ENCODE data around the gene TFEB. TPM values are rescaled to one million over a fixed set of nuclear protein-coding genes. Genes with fewer than 3 reads are reported as not detected.

Gene TFEB
- total RNA-seq, 1 experiment from 2014 or later: 4.4 TPM

- Histone ChIP-seq H3K36me3 (no peaks in the 10 kb centered on the region), H3K4me3 (no peak overlapping the region), H3K27me3 (no peaks in the 10 kb centered on the region), H3K9me3 (no peaks in the 10 kb centered on the region)
- no peak for DNase-seq
Measured at GRCh38 chr6:41664271-41664670, 71.1 kb downstream of the TFEB start.

- Histone ChIP-seq H3K4me3 (no peak overlapping the region), H3K9me3 (no peaks in the 10 kb centered on the region), H3K27me3 (no peaks in the 10 kb centered on the region), H3K36me3 (no peaks in the 10 kb centered on the region)
- DNase-seq: no peak
Measured at GRCh38 chr6:41663568-41663967, 71.8 kb downstream of the TFEB start.

GRCh38 chr6:41659935-41660334 lies 75.5 kb downstream of the TFEB start:
- no peak for DNase-seq
- Histone ChIP-seq H3K9me3 (no peaks in the 10 kb centered on the region), H3K36me3 (no peaks in the 10 kb centered on the region), H3K4me3 (no peak overlapping the region), H3K27me3 (no peaks in the 10 kb centered on the region)

- Histone ChIP-seq H3K4me3 (no peak overlapping the region), H3K27me3 (no peaks in the 10 kb centered on the region), H3K9me3 (no peaks in the 10 kb centered on the region), H3K36me3 (no peaks in the 10 kb centered on the region)
- DNase-seq: no peak
Measured at GRCh38 chr6:41658636-41659035, 76.8 kb downstream of the TFEB start.

- no peaks in the 10 kb centered on the region for H3K27me3 ChIP-seq
- no peak overlapping the region for H3K4me3 ChIP-seq
- DNase-seq: no peak
- no peaks in the 10 kb centered on the region for H3K9me3 ChIP-seq
- H3K36me3 ChIP-seq: no peaks in the 10 kb centered on the region
Measured at GRCh38 chr6:41657131-41658094, 78.0 kb downstream of the TFEB start.

GRCh38 chr6:41656002-41656691 lies 79.3 kb downstream of the TFEB start:
- H3K4me3 ChIP-seq: no peak overlapping the region
- H3K27me3 ChIP-seq: no peaks in the 10 kb centered on the region
- no peak for DNase-seq
- no peaks in the 10 kb centered on the region for H3K9me3 ChIP-seq
- no peaks in the 10 kb centered on the region for H3K36me3 ChIP-seq

GRCh38 chr6:41655646-41656001 lies 79.8 kb downstream of the TFEB start:
- Histone ChIP-seq H3K9me3 (no peaks in the 10 kb centered on the region), H3K4me3 (no peak overlapping the region)
- DNase-seq: no peak

GRCh38 chr6:41655176-41655575 lies 80.2 kb downstream of the TFEB start:
- no peaks in the 10 kb centered on the region for H3K27me3 ChIP-seq
- H3K36me3 ChIP-seq: no peaks in the 10 kb centered on the region
- DNase-seq: no peak
- no peak overlapping the region for H3K4me3 ChIP-seq
- H3K9me3 ChIP-seq: no peaks in the 10 kb centered on the region

More at GRCh38 chr6:41655646-41656001, 79.8 kb downstream of the TFEB start:
- Histone ChIP-seq H3K36me3 (no peaks in the 10 kb centered on the region), H3K27me3 (no peaks in the 10 kb centered on the region)

- H3K36me3 ChIP-seq: no peaks in the 10 kb centered on the region
- no peak overlapping the region for H3K4me3 ChIP-seq
- no peak for DNase-seq
- no peaks in the 10 kb centered on the region for H3K27me3 ChIP-seq
- H3K9me3 ChIP-seq: no peaks in the 10 kb centered on the region
Measured at GRCh38 chr6:41654698-41655151, 80.7 kb downstream of the TFEB start.

- Histone ChIP-seq H3K36me3 (no peaks in the 10 kb centered on the region), H3K9me3 (no peaks in the 10 kb centered on the region), H3K27me3 (no peaks in the 10 kb centered on the region), H3K4me3 (no peak overlapping the region)
- DNase-seq: no peak
Measured at GRCh38 chr6:41654151-41654697, 81.2 kb downstream of the TFEB start.

- no peak for DNase-seq
- H3K4me3 ChIP-seq: no peak overlapping the region
Measured at GRCh38 chr6:41653691-41654090, 81.7 kb downstream of the TFEB start.

GRCh38 chr6:41652866-41653652 lies 82.3 kb downstream of the TFEB start:
- peak; percentile 8 for DNase-seq
- no peaks in the 10 kb centered on the region for H3K9me3 ChIP-seq

More at GRCh38 chr6:41653691-41654090, 81.7 kb downstream of the TFEB start:
- Histone ChIP-seq H3K9me3 (no peaks in the 10 kb centered on the region), H3K36me3 (no peaks in the 10 kb centered on the region), H3K27me3 (no peaks in the 10 kb centered on the region)

GRCh38 chr6:41651962-41652657 lies 83.3 kb downstream of the TFEB start:
- no peaks in the 10 kb centered on the region for H3K27me3 ChIP-seq
- DNase-seq: no peak
- H3K4me3 ChIP-seq: no peak overlapping the region
- H3K9me3 ChIP-seq: no peaks in the 10 kb centered on the region
- no peaks in the 10 kb centered on the region for H3K36me3 ChIP-seq

More at GRCh38 chr6:41652866-41653652, 82.3 kb downstream of the TFEB start:
- Histone ChIP-seq H3K27me3 (no peaks in the 10 kb centered on the region), H3K4me3 (no peak overlapping the region), H3K36me3 (no peaks in the 10 kb centered on the region)

- DNase-seq: no peak
- H3K36me3 ChIP-seq: no peaks in the 10 kb centered on the region
- no peaks in the 10 kb centered on the region for H3K27me3 ChIP-seq
- no peaks in the 10 kb centered on the region for H3K9me3 ChIP-seq
- no peak overlapping the region for H3K4me3 ChIP-seq
Measured at GRCh38 chr6:41651246-41651961, 84.0 kb downstream of the TFEB start.

GRCh38 chr6:41650120-41650519 lies 85.3 kb downstream of the TFEB start:
- Histone ChIP-seq H3K27me3 (no peaks in the 10 kb centered on the region), H3K4me3 (no peak overlapping the region), H3K36me3 (no peaks in the 10 kb centered on the region), H3K9me3 (no peaks in the 10 kb centered on the region)
- no peak for DNase-seq

Measured in MG63 (cell line).